Endothelial cell of umbilical vein (primary cell): ENCODE data around the gene HADHB.

Experiments used
- EZH2 ChIP-seq: IDR thresholded peaks from 2 replicates; pipeline ENCODE4 v1.6.1; 2012; ENCODE audit warnings: borderline replicate concordance, low read depth, mild to moderate bottlenecking, moderate library complexity, low read length, inconsistent platforms; ENCODE audit not compliant: severe bottlenecking
- POLR2A ChIP-seq: IDR thresholded peaks from 2 replicates; pipeline ENCODE4 v1.6.1; 2012; ENCODE audit warnings: low read depth, mild to moderate bottlenecking, control low read depth, low read length
- POLR2AphosphoS5 ChIP-seq: IDR thresholded peaks from 2 replicates; pipeline ENCODE4 v1.6.1; 2012; ENCODE audit warnings: low read depth, mild to moderate bottlenecking, control low read depth, low read length, moderate library complexity; ENCODE audit not compliant: insufficient read depth
- TF ChIP-seq, protein P1 (sequence below), 2 donors: IDR thresholded peaks; 1 replicate in 1 of 2; 2 replicates in 1 of 2; pipeline ENCODE4 v1.5.1; 2011; ENCODE audit warnings: low read length in 2 of 2, mild to moderate bottlenecking in 2 of 2, moderate library complexity in 2 of 2, control low read depth in 1 of 2, inconsistent platforms in 1 of 2, low read depth in 1 of 2; ENCODE audit not compliant: insufficient read depth in 1 of 2; ENCODE audit errors: extremely low read depth in 1 of 2

DNA sequence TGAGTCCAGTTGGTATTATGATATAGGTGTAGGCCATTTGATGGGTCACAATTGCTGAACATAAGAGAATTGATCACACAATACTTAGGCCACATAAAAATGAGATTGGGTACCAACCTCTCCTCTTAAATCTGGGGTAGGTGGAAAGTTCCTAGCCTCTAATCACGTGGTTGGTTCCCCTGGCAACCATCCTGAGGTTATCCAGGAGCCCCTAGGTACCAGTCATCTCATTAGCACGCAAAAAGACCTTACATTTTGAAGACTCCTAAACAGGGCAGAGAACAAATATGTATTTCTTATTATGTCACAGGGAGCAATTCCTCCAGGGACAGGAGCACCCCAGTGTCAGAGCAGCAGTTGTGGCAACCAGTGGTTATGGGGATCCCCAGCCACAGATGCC is 88.6 kb downstream of the HADHB start:
- TF ChIP-seq POLR2A: no peak
- TF ChIP-seq, protein P1, sequence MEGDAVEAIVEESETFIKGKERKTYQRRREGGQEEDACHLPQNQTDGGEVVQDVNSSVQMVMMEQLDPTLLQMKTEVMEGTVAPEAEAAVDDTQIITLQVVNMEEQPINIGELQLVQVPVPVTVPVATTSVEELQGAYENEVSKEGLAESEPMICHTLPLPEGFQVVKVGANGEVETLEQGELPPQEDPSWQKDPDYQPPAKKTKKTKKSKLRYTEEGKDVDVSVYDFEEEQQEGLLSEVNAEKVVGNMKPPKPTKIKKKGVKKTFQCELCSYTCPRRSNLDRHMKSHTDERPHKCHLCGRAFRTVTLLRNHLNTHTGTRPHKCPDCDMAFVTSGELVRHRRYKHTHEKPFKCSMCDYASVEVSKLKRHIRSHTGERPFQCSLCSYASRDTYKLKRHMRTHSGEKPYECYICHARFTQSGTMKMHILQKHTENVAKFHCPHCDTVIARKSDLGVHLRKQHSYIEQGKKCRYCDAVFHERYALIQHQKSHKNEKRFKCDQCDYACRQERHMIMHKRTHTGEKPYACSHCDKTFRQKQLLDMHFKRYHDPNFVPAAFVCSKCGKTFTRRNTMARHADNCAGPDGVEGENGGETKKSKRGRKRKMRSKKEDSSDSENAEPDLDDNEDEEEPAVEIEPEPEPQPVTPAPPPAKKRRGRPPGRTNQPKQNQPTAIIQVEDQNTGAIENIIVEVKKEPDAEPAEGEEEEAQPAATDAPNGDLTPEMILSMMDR (IDR thresholded peaks at IDR 0.05; ENCODE audit: extremely low read depth in 1 of 2, insufficient read depth in 1 of 2, low read depth in 1 of 2, low read length in 2 of 2): no peak
- no peak for TF ChIP-seq EZH2
- TF ChIP-seq POLR2AphosphoS5: no peak
